Measurements from ENCODE around the gene SFMBT1. TPM values are rescaled to one million over a fixed set of nuclear protein-coding genes. Genes with fewer than 3 reads are reported as not detected.

Gene SFMBT1
- polyA plus RNA-seq, 2 of the 4 experiments (the other 2 are of a cell fraction), result 7.0 to 9.9 TPM

- CTCF ChIA-PET, result interaction anchor here (0.9 kb wide), 1 partner anchor 21 kb away, joined by 3 read pairs; no protein-coding TSS in a partner anchor
- Histone ChIP-seq H3K4me2 (no peak overlapping the region), H3K9me3 (no peaks in the 10 kb centered on the region), H3K27ac (no peak overlapping the region), H3K4me1 (no peaks in the 10 kb centered on the region), H3K4me3 (no peak overlapping the region)
- WGBS (ENCODE audit: missing lambda C conversion rate), result 85% methylated on average over 2 of the region's 2 CpGs
- FAIRE-seq, result no peak
- POLR2A ChIA-PET, result no interaction called here
- TF ChIP-seq GATA3 (IDR thresholded peaks at IDR 0.05; ENCODE audit: borderline replicate concordance), result no peak
- no peak for TF ChIP-seq CHD2 (IDR thresholded peaks at IDR 0.05; ENCODE audit: low read length, partially characterized antibody)
- TF ChIP-seq SREBF2 (IDR thresholded peaks at IDR 0.05), result no peak
- no peak for TF ChIP-seq ELK1 (IDR thresholded peaks at IDR 0.05; ENCODE audit: low read depth, low read length)
- TF ChIP-seq HOXA7 (CRISPR knock-in tag; IDR thresholded peaks at IDR 0.05), result no peak
- TF ChIP-seq ZSCAN20 (CRISPR knock-in tag; IDR thresholded peaks at IDR 0.05), result no peak
- no peak for TF ChIP-seq EP300 (IDR thresholded peaks at IDR 0.05)
- no peak for TF ChIP-seq USF2 (IDR thresholded peaks at IDR 0.05)
- TF ChIP-seq HOXB13 (CRISPR knock-in tag; IDR thresholded peaks at IDR 0.05; ENCODE audit: low read depth), result no peak
- TF ChIP-seq HEYL (CRISPR knock-in tag; IDR thresholded peaks at IDR 0.05), result no peak
- no peak for TF ChIP-seq CHD4 (IDR thresholded peaks at IDR 0.05; ENCODE audit: borderline replicate concordance)
- ATAC-seq, result no peak
- DNase-seq (ENCODE audit: low read depth in 1 of 2, low spot score in 1 of 2), result no peak
Measured at GRCh38 chr3:53051929-53052328, 6.1 kb upstream of the SFMBT1 start.

GRCh38 chr3:53049987-53050386 lies 4.1 kb upstream of the SFMBT1 start:
- Histone ChIP-seq H3K4me1 (no peaks in the 10 kb centered on the region), H3K27ac (no peak overlapping the region; a peak in 1 of 6 replicates), H3K4me3 (no peak overlapping the region), H3K9me3 (no peaks in the 10 kb centered on the region), H3K4me2 (no peak overlapping the region)
- ChIA-PET CTCF (interaction anchor here (1.6 kb wide), 1 partner anchor 21 kb away, joined by 3 read pairs; no protein-coding TSS in a partner anchor), POLR2A (no interaction called here)
- FAIRE-seq (no peak), DNase-seq (ENCODE audit: low read depth in 1 of 2, low spot score in 1 of 2) (no peak), ATAC-seq (no peak)
- WGBS (ENCODE audit: missing lambda C conversion rate), result 70% methylated on average over 8 of the region's 8 CpGs
- TF ChIP-seq HOXB13 (CRISPR knock-in tag; IDR thresholded peaks at IDR 0.05; ENCODE audit: low read depth), result no peak
- no peak for TF ChIP-seq CTCF (IDR thresholded peaks at IDR 0.05)
- no peak for TF ChIP-seq KDM1A (IDR thresholded peaks at IDR 0.05; ENCODE audit: low read depth)
- TF ChIP-seq ZFP36 (IDR thresholded peaks at IDR 0.05; ENCODE audit: borderline replicate concordance, partially characterized antibody), result no peak
- TF ChIP-seq RAD21 (conservative IDR thresholded peaks at IDR 0.05 in 1 of 2, IDR thresholded peaks at IDR 0.05 in 1 of 2), result no peak
- TF ChIP-seq TFCP2L1 (CRISPR knock-in tag; IDR thresholded peaks at IDR 0.05), result no peak
- no peak for TF ChIP-seq MAX (IDR thresholded peaks at IDR 0.05)
- no peak for TF ChIP-seq FOXS1 (CRISPR knock-in tag; IDR thresholded peaks at IDR 0.05)
